ENCODE results near the gene KCNH3. TPM values are rescaled to one million over a fixed set of nuclear protein-coding genes. Genes with fewer than 3 reads are reported as not detected.
"Not testable (repeated sequence)": the region's sequence is repeated elsewhere in the genome, so short reads cannot be mapped to it uniquely, and the experiment has no call there.

The KCNH3 gene
- total and polyA plus RNA-seq, 2 of the 13 experiments (the other 11 are each of a cell fraction or from before 2014, with no cell fraction given): 0.01 to 0.07 TPM

DNA sequence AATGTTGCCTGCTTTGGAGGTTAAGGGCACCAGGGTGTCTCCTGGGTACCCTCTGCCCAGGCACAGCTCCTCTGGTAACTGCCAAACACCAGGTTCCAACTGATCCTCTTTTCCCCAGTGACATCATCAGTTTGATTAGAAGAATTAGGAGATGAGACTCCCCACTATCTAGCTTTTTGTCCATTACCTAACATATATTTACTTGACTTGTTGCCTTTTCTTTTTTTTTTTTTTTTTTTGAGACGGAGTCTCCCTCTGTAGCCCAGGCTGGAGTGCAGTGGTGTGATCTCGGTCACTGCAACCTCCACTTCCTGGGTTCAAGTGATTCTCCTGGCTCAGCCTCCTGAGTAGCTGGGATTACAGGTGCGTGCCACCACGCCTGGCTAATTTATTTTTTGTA lies 66.7 kb downstream of the KCNH3 start, which contains the start of gene FAM186B:
TSS of gene FAM186B (minus strand) at position 101 of the 400 bp plus-strand sequence. CDS start 162 bp downstream, outside the sequence.
- H3K9ac ChIP-seq (ENCODE audit: insufficient read depth, low read depth, low read length); DNase-seq (ENCODE audit: low spot score); H3K27me3 ChIP-seq (ENCODE audit: control insufficient read depth in 1 of 2, insufficient read depth in 2 of 2, low read length in 2 of 2); FAIRE-seq; H3K27ac ChIP-seq (ENCODE audit: extremely low read length, insufficient read depth, low read length); H4K20me1 ChIP-seq (ENCODE audit: insufficient read depth, low read length); CTCF ChIA-PET (ENCODE audit: low intra/inter-chr PET ratio, low total read pairs); H3K9me3 ChIP-seq (ENCODE audit: low read length); H3K4me2 ChIP-seq (ENCODE audit: low read depth, low read length); BruUV-seq (replicated peaks); in situ Hi-C loops (cut with HindIII; ENCODE audit: extremely low pct_ligation_motif_present, low pct_unique_long_range_greater_than_20kb); intact Hi-C loops (cut with micrococcal nuclease; ENCODE audit: unreplicated experiment); ATAC-seq; H3K79me2 ChIP-seq (ENCODE audit: insufficient read depth, low read length); H2AFZ ChIP-seq (ENCODE audit: low read length); H3K36me3 ChIP-seq (replicated peaks in 1 of 2; ENCODE audit: control insufficient read depth in 1 of 2, insufficient read depth in 2 of 2, low read length in 2 of 2); H3K4me3 ChIP-seq (replicated peaks in 1 of 3; ENCODE audit: insufficient read depth in 1 of 3, low read depth in 2 of 3, low read length in 3 of 3); TF ChIP-seq ATF7 (CRISPR knock-in tag; IDR thresholded peaks at IDR 0.05): not testable (repeated sequence)
- WGBS (ENCODE audit: low lambda C conversion rate): 82% methylated on average over 4 of the region's 4 CpGs
- POLR2A ChIA-PET: interaction anchor here (0.5 kb wide), 1 partner anchor 17 kb away, joined by 3 read pairs; no protein-coding TSS in a partner anchor
- TF ChIP-seq ATF7 (IDR thresholded peaks at IDR 0.05): peak; percentile 35; the same call in 1 of the 2 replicates
- peaks cover 21% of the 10 kb centered on the region for H3K4me1 ChIP-seq (ENCODE audit: insufficient read depth, low read length)

Small RNA genes lying within 50 kb of the gene (small RNA-seq; reads per million reads assigned to genes)
- gene POLR2KP1 (ENCODE audit: insufficient read depth in 2 of 3, insufficient read length in 3 of 3, low read depth in 2 of 3, low replicate concordance in 1 of 3) (0 reads per million in 3 experiments), gene RNU6-834P (ENCODE audit: insufficient read depth in 2 of 3, insufficient read length in 3 of 3, low read depth in 2 of 3, low replicate concordance in 1 of 3) (0 reads per million in 3 experiments)

Other genes with a start within 250 kb of the KCNH3 start
- gene PRPH, start 243.9 kb upstream of the KCNH3 start, total RNA-seq (2016; rRNA removed; fragmentation: Illumina TruSeq; extraction: Trizol): not detected in 2 replicates
- gene PRPH, start 243.9 kb upstream of the KCNH3 start, polyA plus RNA-seq (2011; rRNA removed): 0.12 and 0.51 TPM in 2 replicates
- gene TROAP, start 215.8 kb upstream of the KCNH3 start, total RNA-seq (2016; rRNA removed; fragmentation: Illumina TruSeq; extraction: Trizol): 27.0 and 30.9 TPM in 2 replicates
- gene TROAP, start 215.8 kb upstream of the KCNH3 start, polyA plus RNA-seq (2011; rRNA removed): 14.8 and 22.5 TPM in 2 replicates
- gene C1QL4, start 201.8 kb upstream of the KCNH3 start, total RNA-seq (2016; rRNA removed; fragmentation: Illumina TruSeq; extraction: Trizol): not detected in 2 replicates
- 0.03 TPM in 2 replicates for gene C1QL4, start 201.8 kb upstream of the KCNH3 start, polyA plus RNA-seq (2011; rRNA removed)
- 23.0 and 31.7 TPM in 2 replicates for gene DNAJC22, start 192.1 kb upstream of the KCNH3 start, total RNA-seq (2016; rRNA removed; fragmentation: Illumina TruSeq; extraction: Trizol)
- gene DNAJC22, start 192.1 kb upstream of the KCNH3 start, polyA plus RNA-seq (2011; rRNA removed): 25.2 and 25.3 TPM in 2 replicates
- gene SPATS2, start 171.6 kb upstream of the KCNH3 start, total RNA-seq (2016; rRNA removed; fragmentation: Illumina TruSeq; extraction: Trizol): 19.3 and 27.2 TPM in 2 replicates
- gene SPATS2, start 171.6 kb upstream of the KCNH3 start, polyA plus RNA-seq (2011; rRNA removed): 24.9 and 28.1 TPM in 2 replicates
- 66.3 and 76.8 TPM in 2 replicates for gene MCRS1, start 29.1 kb downstream of the KCNH3 start, total RNA-seq (2016; rRNA removed; fragmentation: Illumina TruSeq; extraction: Trizol)
- 51.0 and 51.1 TPM in 2 replicates for gene MCRS1, start 29.1 kb downstream of the KCNH3 start, polyA plus RNA-seq (2011; rRNA removed)
- gene FAM186B, start 66.6 kb downstream of the KCNH3 start, total RNA-seq (2016; rRNA removed; fragmentation: Illumina TruSeq; extraction: Trizol): 0.17 and 0.20 TPM in 2 replicates
- gene FAM186B, start 66.6 kb downstream of the KCNH3 start, polyA plus RNA-seq (2011; rRNA removed): 0.05 and 0.07 TPM in 2 replicates
- 2.6 and 5.0 TPM in 2 replicates for gene PRPF40B, start 84.5 kb downstream of the KCNH3 start, total RNA-seq (2016; rRNA removed; fragmentation: Illumina TruSeq; extraction: Trizol)
- 7.8 and 9.5 TPM in 2 replicates for gene PRPF40B, start 84.5 kb downstream of the KCNH3 start, polyA plus RNA-seq (2011; rRNA removed)
- gene FMNL3, start 168.4 kb downstream of the KCNH3 start, total RNA-seq (2016; rRNA removed; fragmentation: Illumina TruSeq; extraction: Trizol): 0.79 and 1.1 TPM in 2 replicates
- gene FMNL3, start 168.4 kb downstream of the KCNH3 start, polyA plus RNA-seq (2011; rRNA removed): 0.44 and 0.64 TPM in 2 replicates
- 220 and 412 TPM in 2 replicates for gene TMBIM6, start 202.5 kb downstream of the KCNH3 start, total RNA-seq (2016; rRNA removed; fragmentation: Illumina TruSeq; extraction: Trizol)
- 445 and 468 TPM in 2 replicates for gene TMBIM6, start 202.5 kb downstream of the KCNH3 start, polyA plus RNA-seq (2011; rRNA removed)

Data from HepG2 (cell line).